Heart right ventricle (tissue), 16 donors: ENCODE measurements around the gene SV2A. TPM values are rescaled to one million over a fixed set of nuclear protein-coding genes. Genes with fewer than 3 reads are reported as not detected.

Experiments
- ATAC-seq, 8 donors: fragments of 200-7000 bp; cut with Tn5 transposase; one replicate each; pipeline ENCODE4 v1.9.1; 2020; ENCODE audit warnings: mild to moderate bottlenecking in 8 of 8, moderate library complexity in 8 of 8, moderate number of reproducible peaks in 1 of 8
- DNase-seq, 2 donors: peaks; one replicate each; pipeline ENCODE4 v3.0.0-alpha.2; 2020
- H3K27ac ChIP-seq, 10 donors: fragments of 200-600 bp; sonication (generic) in 2 of 10; one replicate each; pipeline versions ENCODE4 v1.5.0 to v1.8.0; 2020 to 2022; ENCODE audit warnings: mild to moderate bottlenecking in 3 of 10
- H3K27me3 ChIP-seq, 7 donors: fragments of 200-600 bp; one replicate each; pipeline ENCODE4 v1.8.0; 2021 to 2022; ENCODE audit warnings: mild to moderate bottlenecking in 2 of 7
- H3K36me3 ChIP-seq, 9 donors: fragments of 200-600 bp; sonication (generic) in 1 of 9; one replicate each; pipeline versions ENCODE4 v1.5.0 to v1.8.0; 2020 to 2022; ENCODE audit warnings: mild to moderate bottlenecking in 2 of 9
- H3K4me1 ChIP-seq, 9 donors: fragments of 200-600 bp; sonication (generic) in 1 of 9; one replicate each; pipeline versions ENCODE4 v1.5.0 to v1.8.0; 2020 to 2022; ENCODE audit warnings: mild to moderate bottlenecking in 4 of 9
- H3K4me3 ChIP-seq, 10 donors: fragments of 200-600 bp; sonication (generic) in 2 of 10; one replicate each; pipeline versions ENCODE4 v1.5.0 to v1.8.0; 2020 to 2022; ENCODE audit warnings: mild to moderate bottlenecking in 7 of 10, moderate library complexity in 2 of 10
- H3K9me3 ChIP-seq, 11 donors: fragments of 200-600 bp in 10 of 11; sonication (generic) in 2 of 11; one replicate each; pipeline versions ENCODE4 v1.5.0 to v1.8.0; 2013 to 2022; ENCODE audit warnings: mild to moderate bottlenecking in 2 of 11, control low read depth in 1 of 11, moderate library complexity in 1 of 11
- WGBS, 2 donors: extraction: QIAGEN DNeasy Blood & Tissue Kit; methylation state at CpG; one replicate each; pipeline ENCODE4 v1.1.7; 2013; ENCODE audit warnings: inconsistent platforms in 1 of 2; 5-methylcytosine and 5-hydroxymethylcytosine counted together
- intact Hi-C, 10 donors: fragments of 100-400 bp; cut with DNase I; formaldehyde crosslinking; loops; one replicate each; pipeline versions ENCODE4 v1.11.1 to v1.14.2; 2022
- polyA plus RNA-seq, 2 donors: library from polyadenylated mRNA; stranded (reverse); fragments of 200-250 nt; gene quantifications; one replicate each; pipeline ENCODE4 v1.2.3, GENCODE V29; 2013
- total RNA-seq, 10 donors: library from RNA; stranded (reverse); fragmentation: NEBNext Ultra II Directional in 3 of 10; extraction: Animal tissue kit (Norgen Biotek cat#: 25700) in 3 of 10; gene quantifications; one replicate each; pipeline versions ENCODE4 v1.2.1 to v1.2.4, GENCODE V29; 2021 to 2023
- TF ChIP-seq, protein P1 (sequence below), 9 donors: fragments of 200-600 bp; sonication (generic) in 2 of 9; IDR thresholded peaks; one replicate each; pipeline versions ENCODE4 v1.5.0 to v1.8.0; 2021 to 2022; ENCODE audit warnings: antibody characterized with exemption in 9 of 9, mild to moderate bottlenecking in 5 of 9, moderate library complexity in 1 of 9
- donor health status: Arrhythmogenic right ventricular cardiomyopathy.
- donor health status: ischemic (EF 13 %, LVEDD 7.1; RV severe dilation, severe dysfunction).
- donor health status: healthy with polysubstance abuse.
- donor health status: DM: no; HTN: yes; CAD: no.
- donor health status: DM: no; HTN: no; CAD: no.
- donor health status: ischemic (EF 25% LVEDD 6.9; RV normal size, moderate dysfunction).
- donor health status: ischemic (EF 25% LVEDD 5.7; RV mildly dilated, moderate dysfunction).
- donor health status: healthy.
- donor health status: DM: yes; HTN: yes; CAD: no.
- donor health status: Ischemic cardiomyopathy.
- donor health status: ischemic (EF 35%, LVEDD 5.7; RV mildly dilated, moderate dysfunction).
- donor health status: nonischemic (EF 11% LVEDD 7.7; RV severe dilation, severe dysfunction).
- donor health status: DM: yes; HTN: yes; CAD: no.
- donor health status: PGD.
- donor health status: ischemic (EF 29% LVEDD 5.4; RV normal size, mild dysfunction).
- donor health status: nonischemic (EF 23%, LVEDD 6.1; RV moderate dilation, normal function).

The SV2A gene
- total and polyA plus RNA-seq, 12 donors, result 0.14 to 0.68 (median 0.37) TPM

DNA sequence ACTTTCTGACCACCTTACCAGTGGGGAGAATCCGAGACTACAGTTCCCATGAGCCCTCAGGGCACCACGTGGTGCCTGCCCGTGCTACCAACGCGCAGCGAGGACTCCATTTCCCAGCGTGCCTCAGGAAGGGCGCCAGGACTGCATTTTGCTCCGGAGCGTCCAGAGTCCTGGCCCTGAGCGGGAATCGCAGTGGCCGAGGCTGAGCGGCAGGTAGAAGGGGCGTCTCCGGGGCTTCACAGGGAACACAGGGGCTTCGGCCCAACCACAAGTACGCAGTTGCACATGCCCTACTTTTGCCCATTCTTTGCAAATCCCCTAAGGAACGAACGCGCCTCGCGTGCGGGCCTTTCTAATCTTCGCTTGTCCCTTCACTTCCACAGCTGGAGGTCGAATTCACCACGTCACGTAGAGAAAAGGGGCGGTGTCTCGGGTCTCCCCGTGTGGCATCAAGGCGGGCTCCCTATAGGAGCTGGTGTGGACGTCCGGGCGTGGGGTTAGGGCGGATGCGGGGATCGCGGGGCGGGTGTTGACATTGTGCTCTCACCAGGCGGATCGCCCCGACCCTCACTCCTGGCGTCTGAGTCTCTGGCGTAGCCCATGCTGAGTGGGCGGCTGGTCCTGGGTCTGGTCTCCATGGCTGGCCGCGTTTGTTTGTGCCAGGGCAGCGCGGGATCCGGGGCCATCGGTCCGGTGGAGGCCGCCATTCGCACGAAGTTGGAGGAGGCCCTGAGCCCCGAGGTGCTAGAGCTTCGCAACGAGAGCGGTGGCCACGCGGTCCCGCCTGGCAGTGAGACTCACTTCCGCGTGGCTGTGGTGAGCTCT lies 18.0 kb downstream of the SV2A start, which contains the start of gene BOLA1:
TSS of gene BOLA1 (plus strand) at position 109 of the 825 bp plus-strand sequence. CDS start at position 601, 492 bp downstream.
- DNase-seq (peak; percentile 92 to 95), ATAC-seq (peak; percentile 98 to 100 (median 100))
- WGBS, 2 donors, result 3 to 5% methylated on average over 65 of the region's 65 CpGs
- TF ChIP-seq, protein P1, sequence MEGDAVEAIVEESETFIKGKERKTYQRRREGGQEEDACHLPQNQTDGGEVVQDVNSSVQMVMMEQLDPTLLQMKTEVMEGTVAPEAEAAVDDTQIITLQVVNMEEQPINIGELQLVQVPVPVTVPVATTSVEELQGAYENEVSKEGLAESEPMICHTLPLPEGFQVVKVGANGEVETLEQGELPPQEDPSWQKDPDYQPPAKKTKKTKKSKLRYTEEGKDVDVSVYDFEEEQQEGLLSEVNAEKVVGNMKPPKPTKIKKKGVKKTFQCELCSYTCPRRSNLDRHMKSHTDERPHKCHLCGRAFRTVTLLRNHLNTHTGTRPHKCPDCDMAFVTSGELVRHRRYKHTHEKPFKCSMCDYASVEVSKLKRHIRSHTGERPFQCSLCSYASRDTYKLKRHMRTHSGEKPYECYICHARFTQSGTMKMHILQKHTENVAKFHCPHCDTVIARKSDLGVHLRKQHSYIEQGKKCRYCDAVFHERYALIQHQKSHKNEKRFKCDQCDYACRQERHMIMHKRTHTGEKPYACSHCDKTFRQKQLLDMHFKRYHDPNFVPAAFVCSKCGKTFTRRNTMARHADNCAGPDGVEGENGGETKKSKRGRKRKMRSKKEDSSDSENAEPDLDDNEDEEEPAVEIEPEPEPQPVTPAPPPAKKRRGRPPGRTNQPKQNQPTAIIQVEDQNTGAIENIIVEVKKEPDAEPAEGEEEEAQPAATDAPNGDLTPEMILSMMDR (IDR thresholded peaks at IDR 0.05), result no peak
- H3K36me3 ChIP-seq, result no peaks in the 10 kb centered on the region
- intact Hi-C loops, result loop anchor here in 4 of 10 donors (5.0 to 10.0 kb wide), 5 partner anchors 33 to 155 kb away; partner anchors contain the start of gene MTMR11 (in 1 of the 4)
- peak within 1 kb of the TSS; percentile 36 to 76 (median 64) for H3K4me3 ChIP-seq
- peak within 1 kb of the TSS; percentile 63 to 92 (median 87) for H3K27ac ChIP-seq
- H3K4me1 ChIP-seq, result peaks cover 4 to 15% (median 10%) of the 10 kb centered on the region in 9 donors
- no peaks in the 10 kb centered on the region for H3K27me3 ChIP-seq
- H3K9me3 ChIP-seq, result no peaks in the 10 kb centered on the region

GRCh38 chr1:149896575-149896974 lies 21.1 kb downstream of the SV2A start:
- 86 to 92% methylated on average over 4 of the region's 4 CpGs for WGBS, 2 donors
- Histone ChIP-seq H3K9me3 (no peaks in the 10 kb centered on the region), H3K36me3 (no peaks in the 10 kb centered on the region), H3K27ac (no peak overlapping the region), H3K4me1 (peaks cover 4 to 15% (median 10%) of the 10 kb centered on the region in 9 donors), H3K4me3 (no peak overlapping the region), H3K27me3 (no peaks in the 10 kb centered on the region)
- TF ChIP-seq, protein P1 (IDR thresholded peaks at IDR 0.05), result no peak
- intact Hi-C loops, result loop anchor here in 3 of 10 donors (5.0 to 10.0 kb wide), 3 partner anchors 36 to 158 kb away; partner anchors contain the start of gene MTMR11 (in 1 of the 3)
- ATAC-seq (no peak), DNase-seq (no peak)

- intact Hi-C loops, result loop anchor here in 2 of 10 donors (2.0 kb wide), 2 partner anchors 38 to 50 kb away; partner anchors contain the start of gene SF3B4 (in 1 of the 2)
- no peak for DNase-seq
- 17 to 23% methylated on average over 6 of the region's 6 CpGs for WGBS, 2 donors
Measured at GRCh38 chr1:149888999-149889289, 28.7 kb downstream of the SV2A start.

More at GRCh38 chr1:149888999-149889289, 28.7 kb downstream of the SV2A start:
- peak overlapping the region; percentile 89 to 100 (median 98) for H3K27ac ChIP-seq
- H3K27me3 ChIP-seq, result no peaks in the 10 kb centered on the region
- no peaks in the 10 kb centered on the region for H3K36me3 ChIP-seq
- TF ChIP-seq, protein P1 (IDR thresholded peaks at IDR 0.05), result no peak
- no peaks in the 10 kb centered on the region for H3K9me3 ChIP-seq
- no peak for ATAC-seq
- H3K4me3 ChIP-seq, result peak overlapping the region; percentile 55 to 95 (median 69)
- H3K4me1 ChIP-seq, result peaks cover 0 to 29% (median 20%) of the 10 kb centered on the region in 9 donors
